ENCODE measurements around the gene SFRP4. TPM values are rescaled to one million over a fixed set of nuclear protein-coding genes. Genes with fewer than 3 reads are reported as not detected.

The SFRP4 gene
- total and polyA plus RNA-seq, 2 of the 8 experiments (the other 6 are each of a cell fraction or from before 2014, with no cell fraction given), result 0.03 TPM; not detected in 1

- H3K56ac ChIP-seq (replicated peaks; ENCODE audit: insufficient read length, low read depth, low read length), result no peak overlapping the region
- no peak overlapping the region for H2AK5ac ChIP-seq (ENCODE audit: low read depth, low read length)
- 0 out of 4 replicates have a peak, but pooled peaks cover 0 to 2% of the 10 kb centered on the region in 2 experiments for H3K9me3 ChIP-seq (ENCODE audit: insufficient read depth in 2 of 2, low read depth in 1 of 2, low read length in 1 of 2)
- H4K5ac ChIP-seq (ENCODE audit: insufficient read length, low read depth, low read length), result no peak overlapping the region
- POLR2A ChIA-PET (ENCODE audit: partially characterized antibody), result no interaction called here
- peaks cover 0 to 6% (median 4%) of the 10 kb centered on the region in 4 experiments; a peak in 3 of 7 replicates for H3K4me1 ChIP-seq (replicated peaks in 1 of 4; ENCODE audit: control insufficient read depth in 3 of 4, insufficient read depth in 4 of 4, low read length in 3 of 4)
- H3K79me1 ChIP-seq (ENCODE audit: low read depth, low read length), result no peaks in the 10 kb centered on the region; the same call in 1 of the 2 replicates
- no peak overlapping the region for H2BK15ac ChIP-seq (ENCODE audit: low read length)
- no peak overlapping the region for H4K8ac ChIP-seq (ENCODE audit: extremely low read depth, insufficient read depth, low read length)
- H2BK120ac ChIP-seq (replicated peaks; ENCODE audit: low read depth, low read length), result no peak overlapping the region
- no peak overlapping the region for H3K18ac ChIP-seq (ENCODE audit: extremely low read depth, low read length)
- no peak for DNase-seq (ENCODE audit: low read depth in 1 of 2, low spot score in 2 of 2)
- WGBS, 2 experiments (ENCODE audit: extremely low coverage in 1 of 2, insufficient coverage in 1 of 2, insufficient read length in 1 of 2, insufficient replicate concordance in 2 of 2, low coverage in 1 of 2, low lambda C conversion rate in 2 of 2, missing lambda C conversion rate in 1 of 2), result 90% methylated on average over 2 of the region's 2 CpGs; no CpG with 5 or more reads in 1 of the 2 experiments
- no peak overlapping the region for H3K4me3 ChIP-seq (ENCODE audit: extremely low read depth in 1 of 4, insufficient read depth in 2 of 4, low read depth in 3 of 4, low read length in 4 of 4)
- no peak overlapping the region for H2BK5ac ChIP-seq (ENCODE audit: low read depth, low read length)
- no peak overlapping the region for H4K91ac ChIP-seq (replicated peaks; ENCODE audit: insufficient read length, low read length)
- CTCF ChIA-PET (ENCODE audit: partially characterized antibody), result interaction anchor here (0.5 to 1.5 kb wide), 2 partner anchors 28 to 43 kb away, joined by 3 to 5 read pairs; partner anchors contain the start of gene SFRP4
- no peak for FAIRE-seq
- H2BK12ac ChIP-seq (ENCODE audit: low read depth, low read length), result no peak overlapping the region
- H3K36me3 ChIP-seq (ENCODE audit: control insufficient read depth in 2 of 4, insufficient read depth in 4 of 4, low read length in 3 of 4), result no peaks in the 10 kb centered on the region
- no peaks in the 10 kb centered on the region for H4K20me1 ChIP-seq (replicated peaks in 1 of 2; ENCODE audit: control insufficient read depth in 1 of 2, insufficient read depth in 2 of 2, low read length in 2 of 2)
- no peak overlapping the region for H3K23ac ChIP-seq (ENCODE audit: insufficient read length)
- H3K27ac ChIP-seq (ENCODE audit: low read depth, low read length), result no peak overlapping the region
- no peak overlapping the region for H3K9ac ChIP-seq (replicated peaks in 1 of 4; ENCODE audit: extremely low read depth in 1 of 4, low read depth in 3 of 4, low read length in 3 of 4)
- H3K14ac ChIP-seq (ENCODE audit: insufficient read length), result no peak overlapping the region
- H2AFZ ChIP-seq (ENCODE audit: low read length), result no peak overlapping the region
- no peak overlapping the region for H3K4me2 ChIP-seq (ENCODE audit: insufficient read depth in 1 of 2, low read depth in 2 of 2, low read length in 2 of 2)
- H3K23me2 ChIP-seq (ENCODE audit: low read depth, low read length), result no peaks in the 10 kb centered on the region
- no peak overlapping the region for H2BK20ac ChIP-seq (ENCODE audit: low read length)
- H3K79me2 ChIP-seq (ENCODE audit: control insufficient read depth in 1 of 2, insufficient read depth in 2 of 2, low read length in 2 of 2), result no peaks in the 10 kb centered on the region
- H3K4ac ChIP-seq (replicated peaks; ENCODE audit: insufficient read length, low read depth, low read length), result no peak overlapping the region
- no peaks in the 10 kb centered on the region for H3K27me3 ChIP-seq (replicated peaks in 1 of 4; ENCODE audit: control insufficient read depth in 3 of 4, extremely low read depth in 1 of 4, insufficient read depth in 3 of 4, low read length in 3 of 4)
- TF ChIP-seq CTBP2 (IDR thresholded peaks at IDR 0.05; ENCODE audit: borderline replicate concordance, insufficient read depth, insufficient read length, low read length), result no peak
- no peak for TF ChIP-seq POLR2A (IDR thresholded peaks at IDR 0.05; ENCODE audit: control extremely low read depth in 1 of 2, low read depth in 2 of 2, low read length in 2 of 2)
- no peak for TF ChIP-seq SIN3A (conservative IDR thresholded peaks at IDR 0.05 in 1 of 2, IDR thresholded peaks at IDR 0.05 in 1 of 2; ENCODE audit: low read depth in 1 of 2, low read length in 2 of 2)
- no peak for TF ChIP-seq KDM4A (IDR thresholded peaks at IDR 0.05; ENCODE audit: low read depth, low read length, severe bottlenecking)
- TF ChIP-seq TEAD4 (IDR thresholded peaks at IDR 0.05; ENCODE audit: low read depth, low read length), result no peak
- TF ChIP-seq SP1 (IDR thresholded peaks at IDR 0.05; ENCODE audit: low read depth, low read length), result no peak
- no peak for TF ChIP-seq CEBPB (IDR thresholded peaks at IDR 0.05; ENCODE audit: low read depth, low read length)
- TF ChIP-seq CHD2 (IDR thresholded peaks at IDR 0.05; ENCODE audit: low read length), result no peak
- no peak for TF ChIP-seq CTCF (IDR thresholded peaks at IDR 0.05; ENCODE audit: control extremely low read depth in 1 of 3, insufficient read depth in 1 of 3, low read depth in 1 of 3, low read length in 3 of 3)
Measured at GRCh38 chr7:37944737-37945054, 28.1 kb upstream of the SFRP4 start.

Measured in H1 (cell line).